ENCODE measurements around the gene OSBPL6.

OSBPL6 gene

GRCh38 chr2:178377046-178377445 lies 182.7 kb downstream of the OSBPL6 start:
- peaks cover 23% of the 10 kb centered on the region for H3K27me3 ChIP-seq (ENCODE audit: insufficient read depth, low read length, poor library complexity)
- H3K9ac ChIP-seq (ENCODE audit: low read depth, low read length), result no peak overlapping the region
- H3K4me3 ChIP-seq (ENCODE audit: low read depth in 1 of 2, low read length in 2 of 2), result no peak overlapping the region
- no peaks in the 10 kb centered on the region for H3K36me3 ChIP-seq (ENCODE audit: insufficient read depth, low read length)
- H3K4me1 ChIP-seq (ENCODE audit: insufficient read depth, low read length), result no peaks in the 10 kb centered on the region
- no peak overlapping the region for H3K27ac ChIP-seq (ENCODE audit: low read length)
- H2AFZ ChIP-seq (ENCODE audit: low read depth, low read length), result no peak overlapping the region
- H3K9me3 ChIP-seq (ENCODE audit: insufficient read depth, low read length, severe bottlenecking), result no peaks in the 10 kb centered on the region
- TF ChIP-seq CTCF (IDR thresholded peaks at IDR 0.05; ENCODE audit: borderline replicate concordance, extremely low read depth, low read length, poor library complexity, severe bottlenecking) (no peak), EZH2 (IDR thresholded peaks at IDR 0.05; ENCODE audit: borderline replicate concordance, low read depth, low read length, severe bottlenecking) (no peak)
- ATAC-seq (ENCODE audit: insufficient read depth, low read depth), result no peak
- no peak for DNase-seq
- no peak overlapping the region for H3K4me2 ChIP-seq (ENCODE audit: insufficient read depth, low read length)
- H4K20me1 ChIP-seq (ENCODE audit: insufficient read depth, low read length), result no peaks in the 10 kb centered on the region
- no peaks in the 10 kb centered on the region for H3K79me2 ChIP-seq (ENCODE audit: insufficient read depth, low read length)

GRCh38 chr2:178379162-178380004 lies 185.1 kb downstream of the OSBPL6 start:
- Histone ChIP-seq H3K27me3 (ENCODE audit: insufficient read depth, low read length, poor library complexity) (peaks cover 11% of the 10 kb centered on the region), H3K36me3 (ENCODE audit: insufficient read depth, low read length) (no peaks in the 10 kb centered on the region), H3K4me3 (ENCODE audit: low read depth in 1 of 2, low read length in 2 of 2) (no peak overlapping the region), H3K4me1 (ENCODE audit: insufficient read depth, low read length) (no peaks in the 10 kb centered on the region), H3K27ac (ENCODE audit: low read length) (no peak overlapping the region), H2AFZ (ENCODE audit: low read depth, low read length) (no peak overlapping the region), H3K9ac (ENCODE audit: low read depth, low read length) (no peak overlapping the region), H3K9me3 (ENCODE audit: insufficient read depth, low read length, severe bottlenecking) (no peaks in the 10 kb centered on the region), H3K4me2 (ENCODE audit: insufficient read depth, low read length) (no peak overlapping the region), H3K79me2 (ENCODE audit: insufficient read depth, low read length) (no peaks in the 10 kb centered on the region), H4K20me1 (ENCODE audit: insufficient read depth, low read length) (no peaks in the 10 kb centered on the region)
- TF ChIP-seq CTCF (IDR thresholded peaks at IDR 0.05; ENCODE audit: borderline replicate concordance, extremely low read depth, low read length, poor library complexity, severe bottlenecking) (no peak), EZH2 (IDR thresholded peaks at IDR 0.05; ENCODE audit: borderline replicate concordance, low read depth, low read length, severe bottlenecking) (no peak)
- ATAC-seq (ENCODE audit: insufficient read depth, low read depth) (no peak), DNase-seq (no peak)

GRCh38 chr2:178380763-178381162 lies 186.5 kb downstream of the OSBPL6 start:
- no peak for ATAC-seq (ENCODE audit: insufficient read depth, low read depth)

More at GRCh38 chr2:178380763-178381162, 186.5 kb downstream of the OSBPL6 start:
- Histone ChIP-seq H3K36me3 (ENCODE audit: insufficient read depth, low read length) (no peaks in the 10 kb centered on the region), H3K27me3 (ENCODE audit: insufficient read depth, low read length, poor library complexity) (peaks cover 11% of the 10 kb centered on the region), H3K4me1 (ENCODE audit: insufficient read depth, low read length) (no peaks in the 10 kb centered on the region), H3K9me3 (ENCODE audit: insufficient read depth, low read length, severe bottlenecking) (no peaks in the 10 kb centered on the region), H3K4me2 (ENCODE audit: insufficient read depth, low read length) (no peak overlapping the region), H3K79me2 (ENCODE audit: insufficient read depth, low read length) (no peaks in the 10 kb centered on the region), H2AFZ (ENCODE audit: low read depth, low read length) (no peak overlapping the region), H3K9ac (ENCODE audit: low read depth, low read length) (no peak overlapping the region), H3K4me3 (ENCODE audit: low read depth in 1 of 2, low read length in 2 of 2) (no peak overlapping the region), H3K27ac (ENCODE audit: low read length) (no peak overlapping the region), H4K20me1 (ENCODE audit: insufficient read depth, low read length) (no peaks in the 10 kb centered on the region)
- TF ChIP-seq EZH2 (IDR thresholded peaks at IDR 0.05; ENCODE audit: borderline replicate concordance, low read depth, low read length, severe bottlenecking) (no peak), CTCF (IDR thresholded peaks at IDR 0.05; ENCODE audit: borderline replicate concordance, extremely low read depth, low read length, poor library complexity, severe bottlenecking) (no peak)
- DNase-seq, result no peak
